ENCODE measurements around the gene COX20. TPM values are rescaled to one million over a fixed set of nuclear protein-coding genes. Genes with fewer than 3 reads are reported as not detected.
A peak's percentile ranks its signal among the peaks of the same experiment; 100 is the strongest.

Gene COX20
- total RNA-seq, 2 experiments from 2014 or later: 14.5 to 16.8 TPM

- TF ChIP-seq, protein P1, sequence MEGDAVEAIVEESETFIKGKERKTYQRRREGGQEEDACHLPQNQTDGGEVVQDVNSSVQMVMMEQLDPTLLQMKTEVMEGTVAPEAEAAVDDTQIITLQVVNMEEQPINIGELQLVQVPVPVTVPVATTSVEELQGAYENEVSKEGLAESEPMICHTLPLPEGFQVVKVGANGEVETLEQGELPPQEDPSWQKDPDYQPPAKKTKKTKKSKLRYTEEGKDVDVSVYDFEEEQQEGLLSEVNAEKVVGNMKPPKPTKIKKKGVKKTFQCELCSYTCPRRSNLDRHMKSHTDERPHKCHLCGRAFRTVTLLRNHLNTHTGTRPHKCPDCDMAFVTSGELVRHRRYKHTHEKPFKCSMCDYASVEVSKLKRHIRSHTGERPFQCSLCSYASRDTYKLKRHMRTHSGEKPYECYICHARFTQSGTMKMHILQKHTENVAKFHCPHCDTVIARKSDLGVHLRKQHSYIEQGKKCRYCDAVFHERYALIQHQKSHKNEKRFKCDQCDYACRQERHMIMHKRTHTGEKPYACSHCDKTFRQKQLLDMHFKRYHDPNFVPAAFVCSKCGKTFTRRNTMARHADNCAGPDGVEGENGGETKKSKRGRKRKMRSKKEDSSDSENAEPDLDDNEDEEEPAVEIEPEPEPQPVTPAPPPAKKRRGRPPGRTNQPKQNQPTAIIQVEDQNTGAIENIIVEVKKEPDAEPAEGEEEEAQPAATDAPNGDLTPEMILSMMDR (IDR thresholded peaks at IDR 0.05): no peak
- no peak overlapping the region for H3K4me3 Mint-ChIP-seq
Measured at GRCh38 chr1:244844155-244845121, 9.0 kb downstream of the COX20 start.

DNA sequence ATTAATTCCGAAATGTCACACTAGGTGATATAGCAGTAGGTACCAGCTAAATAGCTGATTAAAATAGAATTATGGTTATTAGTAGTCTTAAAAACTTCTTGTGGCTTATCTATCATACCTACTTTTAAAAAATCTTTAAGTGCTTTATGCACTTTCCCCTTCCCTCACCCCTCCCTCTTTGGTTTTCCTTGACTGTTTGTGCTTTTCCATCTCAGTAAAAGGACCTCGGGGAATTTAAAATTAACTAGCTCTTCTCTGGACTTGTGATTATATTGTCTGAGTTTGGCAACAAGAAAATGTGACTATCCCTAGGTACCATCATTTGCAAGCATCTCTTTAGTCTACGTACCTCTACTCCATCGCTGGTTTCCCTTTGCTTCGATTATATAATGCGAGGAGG is 11.2 kb downstream of the COX20 start:
- H3K36me3 ChIP-seq (ENCODE audit: insufficient read depth, low read length): peaks cover 80% of the 10 kb centered on the region
- no peaks in the 10 kb centered on the region for H3K9me3 ChIP-seq (ENCODE audit: control insufficient read depth in 1 of 2, insufficient read depth in 1 of 2, low read length in 2 of 2)
- H3K4me3 Mint-ChIP-seq: no peak overlapping the region
- H3K9me3 Mint-ChIP-seq: no peaks in the 10 kb centered on the region
- intact Hi-C loops (cut with DNase I, micrococcal nuclease): no loop called here
- H3K27ac ChIP-seq (ENCODE audit: low read depth in 1 of 2, low read length in 2 of 2): no peak overlapping the region
- H3K4me3 ChIP-seq (ENCODE audit: low read length): no peak overlapping the region
- ChIA-PET POLR2A (interaction anchor here (1.3 to 22.6 kb wide), 3 partner anchors 6 to 125 kb away, joined by 3 to 1262 read pairs (median 1262); partner anchors contain the start of genes COX20 and HNRNPU), CTCF (interaction anchor here (1.4 to 1.7 kb wide), 2 partner anchors 10 to 12 kb away, joined by 4 to 5 read pairs; no protein-coding TSS in a partner anchor)
- peaks cover 100% of the 10 kb centered on the region for H3K36me3 Mint-ChIP-seq (ENCODE audit: low read depth)
- TF ChIP-seq, protein P1 (IDR thresholded peaks at IDR 0.05): no peak
- no peaks in the 10 kb centered on the region for H3K27me3 ChIP-seq (ENCODE audit: control insufficient read depth in 1 of 2, insufficient read depth in 2 of 2, low read length in 2 of 2)
- ATAC-seq (ENCODE audit: poor library complexity) (no peak), DNase-seq (no peak)
- H3K27me3 Mint-ChIP-seq: no peaks in the 10 kb centered on the region
- peaks cover 84% of the 10 kb centered on the region for H3K4me1 Mint-ChIP-seq (ENCODE audit: low read depth)
- peaks cover 7% of the 10 kb centered on the region for H3K4me1 ChIP-seq (ENCODE audit: insufficient read depth, low read length)
- peak overlapping the region; percentile 40 for H3K27ac Mint-ChIP-seq

More at GRCh38 chr1:244844155-244845121, 9.0 kb downstream of the COX20 start:
- Mint-ChIP-seq H3K9me3 (no peaks in the 10 kb centered on the region), H3K36me3 (ENCODE audit: low read depth) (peaks cover 98% of the 10 kb centered on the region), H3K4me1 (ENCODE audit: low read depth) (peaks cover 83% of the 10 kb centered on the region), H3K27me3 (no peaks in the 10 kb centered on the region), H3K27ac (peak overlapping the region; percentile 55)
- DNase-seq (no peak), ATAC-seq (ENCODE audit: poor library complexity) (no peak)
- no peaks in the 10 kb centered on the region for H3K27me3 ChIP-seq (ENCODE audit: control insufficient read depth in 1 of 2, insufficient read depth in 2 of 2, low read length in 2 of 2)
- ChIA-PET POLR2A (interaction anchor here (1.2 to 16.6 kb wide), 3 partner anchors 9 to 13 kb away, joined by 5 to 1262 read pairs (median 11); partner anchors contain the start of genes COX20 and HNRNPU), CTCF (interaction anchor here (1.2 kb wide), 2 partner anchors 11 to 198 kb away, joined by 3 to 6 read pairs; no protein-coding TSS in a partner anchor)
- H3K4me3 ChIP-seq (ENCODE audit: low read length): no peak overlapping the region
- H3K4me1 ChIP-seq (ENCODE audit: insufficient read depth, low read length): peaks cover 13% of the 10 kb centered on the region
- no peaks in the 10 kb centered on the region for H3K9me3 ChIP-seq (ENCODE audit: control insufficient read depth in 1 of 2, insufficient read depth in 1 of 2, low read length in 2 of 2)
- H3K27ac ChIP-seq (ENCODE audit: low read depth in 1 of 2, low read length in 2 of 2): no peak overlapping the region
- H3K36me3 ChIP-seq (ENCODE audit: insufficient read depth, low read length): peaks cover 86% of the 10 kb centered on the region
- intact Hi-C loops (cut with DNase I, micrococcal nuclease): no loop called here

GRCh38 chr1:244849189-244849866 is 13.9 kb downstream of the COX20 start:
- TF ChIP-seq, protein P1 (IDR thresholded peaks at IDR 0.05): no peak
- ChIA-PET POLR2A (interaction anchor here (0.9 to 22.6 kb wide), 3 partner anchors 9 to 193 kb away, joined by 3 to 1262 read pairs (median 141); partner anchors contain the start of genes COX20 and HNRNPU), CTCF (interaction anchor here (0.9 to 1.3 kb wide), 3 partner anchors 9 to 194 kb away, joined by 3 to 4 read pairs (median 3); no protein-coding TSS in a partner anchor)
- no peak overlapping the region for H3K27ac ChIP-seq (ENCODE audit: low read depth in 1 of 2, low read length in 2 of 2)
- no peaks in the 10 kb centered on the region for H3K9me3 ChIP-seq (ENCODE audit: control insufficient read depth in 1 of 2, insufficient read depth in 1 of 2, low read length in 2 of 2)
- H3K27ac Mint-ChIP-seq: peak overlapping the region; percentile 60
- no peaks in the 10 kb centered on the region for H3K27me3 Mint-ChIP-seq
- H3K4me3 Mint-ChIP-seq: no peak overlapping the region
- no peak for DNase-seq
- no peak for ATAC-seq (ENCODE audit: poor library complexity)
- H3K36me3 Mint-ChIP-seq (ENCODE audit: low read depth): peaks cover 98% of the 10 kb centered on the region
- no peak overlapping the region for H3K4me3 ChIP-seq (ENCODE audit: low read length)
- H3K4me1 ChIP-seq (ENCODE audit: insufficient read depth, low read length): peaks cover 2% of the 10 kb centered on the region
- intact Hi-C loops (cut with DNase I, micrococcal nuclease): no loop called here
- H3K9me3 Mint-ChIP-seq: no peaks in the 10 kb centered on the region
- H3K4me1 Mint-ChIP-seq (ENCODE audit: low read depth): peaks cover 89% of the 10 kb centered on the region
- H3K36me3 ChIP-seq (ENCODE audit: insufficient read depth, low read length): peaks cover 80% of the 10 kb centered on the region
- no peaks in the 10 kb centered on the region for H3K27me3 ChIP-seq (ENCODE audit: control insufficient read depth in 1 of 2, insufficient read depth in 2 of 2, low read length in 2 of 2)
